ENCODE measurements around the gene VPS41. TPM values are rescaled to one million over a fixed set of nuclear protein-coding genes. Genes with fewer than 3 reads are reported as not detected.

The VPS41 gene
- total and polyA plus RNA-seq, 12 donors: 12.7 to 133 (median 59.8) TPM

- 89 to 94% (median 91%) methylated on average over 4 of the region's 4 CpGs for WGBS, 4 donors
- intact Hi-C loops (cut with DNase I): no loop called here
These were observed 172.9 kb downstream of the VPS41 start for GRCh38 chr7:38736138-38736537.

DNA sequence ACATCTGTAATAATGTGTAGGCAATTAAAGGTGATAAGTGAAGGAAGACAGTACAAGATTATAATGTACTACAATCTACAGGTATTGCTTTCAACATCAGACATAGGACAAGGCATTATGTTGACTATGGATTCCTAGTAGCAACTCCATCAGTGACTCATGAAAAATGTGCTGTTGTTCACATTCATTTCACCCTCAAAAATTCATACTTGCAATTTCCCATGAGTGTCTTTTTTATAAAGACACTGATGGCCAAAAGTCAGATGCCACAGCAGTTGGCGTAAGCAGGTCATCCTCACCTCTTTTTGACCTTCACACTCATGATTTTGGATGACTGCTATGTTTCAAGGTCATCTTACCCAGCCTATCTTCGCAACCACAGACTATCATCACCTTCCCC lies 177.8 kb downstream of the VPS41 start:
- no peaks in the 10 kb centered on the region for H3K27me3 ChIP-seq
- DNase-seq: no peak
- H3K4me3 ChIP-seq: no peak overlapping the region
- no peak for TF ChIP-seq POLR2A (IDR thresholded peaks at IDR 0.05)
- TF ChIP-seq CTCF (IDR thresholded peaks at IDR 0.05): no peak
- H3K27ac ChIP-seq: no peak overlapping the region
- no peaks in the 10 kb centered on the region for H3K9me3 ChIP-seq (replicated peaks in 1 of 3)
- intact Hi-C loops (cut with DNase I): no loop called here
- WGBS, 4 donors: 80 to 86% (median 83%) methylated on average over 2 of the region's 2 CpGs
- H3K36me3 ChIP-seq (replicated peaks in 1 of 2): no peaks in the 10 kb centered on the region
- no peaks in the 10 kb centered on the region for H3K4me1 ChIP-seq (replicated peaks in 1 of 2)

More at GRCh38 chr7:38736138-38736537, 172.9 kb downstream of the VPS41 start:
- DNase-seq: no peak
- TF ChIP-seq CTCF (IDR thresholded peaks at IDR 0.05): no peak
- no peak for TF ChIP-seq POLR2A (IDR thresholded peaks at IDR 0.05)
- H3K27me3 ChIP-seq: no peaks in the 10 kb centered on the region
- no peaks in the 10 kb centered on the region for H3K4me1 ChIP-seq (replicated peaks in 1 of 2)
- H3K4me3 ChIP-seq: no peak overlapping the region
- H3K36me3 ChIP-seq (replicated peaks in 1 of 2): peaks cover 0 to 12% of the 10 kb centered on the region in 2 donors
- no peaks in the 10 kb centered on the region for H3K9me3 ChIP-seq (replicated peaks in 1 of 3)
- H3K27ac ChIP-seq: no peak overlapping the region

GRCh38 chr7:38728145-38728544 lies 180.8 kb downstream of the VPS41 start:
- Histone ChIP-seq H3K4me3 (no peak overlapping the region), H3K9me3 (replicated peaks in 1 of 3) (no peaks in the 10 kb centered on the region), H3K36me3 (replicated peaks in 1 of 2) (peaks cover 0 to 5% of the 10 kb centered on the region in 2 donors), H3K4me1 (replicated peaks in 1 of 2) (no peaks in the 10 kb centered on the region), H3K27ac (no peak overlapping the region), H3K27me3 (no peaks in the 10 kb centered on the region)
- intact Hi-C loops (cut with DNase I): no loop called here
- TF ChIP-seq CTCF (IDR thresholded peaks at IDR 0.05) (no peak), POLR2A (IDR thresholded peaks at IDR 0.05) (no peak)
- no peak for DNase-seq
- 80 to 96% (median 94%) methylated on average over 3 of the region's 3 CpGs for WGBS, 4 donors

- TF ChIP-seq CTCF (IDR thresholded peaks at IDR 0.05) (no peak), POLR2A (IDR thresholded peaks at IDR 0.05) (no peak)
- no peak for DNase-seq
- Histone ChIP-seq H3K36me3 (replicated peaks in 1 of 2) (peaks cover 0 to 8% of the 10 kb centered on the region in 2 donors), H3K4me3 (no peak overlapping the region), H3K27ac (no peak overlapping the region), H3K27me3 (no peaks in the 10 kb centered on the region), H3K9me3 (replicated peaks in 1 of 3) (no peaks in the 10 kb centered on the region), H3K4me1 (replicated peaks in 1 of 2) (no peaks in the 10 kb centered on the region)
- WGBS, 4 donors: 86 to 90% (median 87%) methylated on average over 4 of the region's 4 CpGs
- intact Hi-C loops (cut with DNase I): no loop called here
These were observed 181.6 kb downstream of the VPS41 start for GRCh38 chr7:38727184-38727940.
